NCI-H2107 (cell line): ENCODE measurements around the gene STRN3.
A peak's percentile ranks its signal among the peaks of the same experiment; 100 is the strongest.
"Not testable (repeated sequence)": the region's sequence is repeated elsewhere in the genome, so short reads cannot be mapped to it uniquely, and the experiment has no call there.

Experiments used
- DNase-seq: peaks from one replicate; lab custom pipeline; 2025; lab: John Stamatoyannopoulos, UW

STRN3 gene

DNA sequence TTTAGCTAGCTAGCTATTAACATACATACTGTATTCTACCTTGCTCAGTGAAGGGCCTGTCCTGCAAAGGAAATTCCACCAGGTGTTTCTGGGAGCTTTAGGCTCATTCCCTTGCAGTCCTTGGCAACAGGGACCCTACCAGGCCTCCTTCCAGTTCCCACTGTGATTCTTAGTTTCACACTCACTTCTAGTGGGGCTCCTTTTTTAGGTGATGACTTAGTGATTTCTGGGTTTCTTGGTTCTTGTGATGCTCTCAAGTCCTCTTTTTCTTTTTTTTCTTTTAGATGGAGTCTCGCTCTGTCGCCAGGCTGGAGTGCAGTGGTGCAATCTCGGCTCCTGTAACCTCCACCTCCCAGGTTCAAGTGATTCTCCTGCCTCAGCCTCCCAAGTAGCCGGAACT lies 10.4 kb upstream of the STRN3 start:
- no peak for DNase-seq

DNA sequence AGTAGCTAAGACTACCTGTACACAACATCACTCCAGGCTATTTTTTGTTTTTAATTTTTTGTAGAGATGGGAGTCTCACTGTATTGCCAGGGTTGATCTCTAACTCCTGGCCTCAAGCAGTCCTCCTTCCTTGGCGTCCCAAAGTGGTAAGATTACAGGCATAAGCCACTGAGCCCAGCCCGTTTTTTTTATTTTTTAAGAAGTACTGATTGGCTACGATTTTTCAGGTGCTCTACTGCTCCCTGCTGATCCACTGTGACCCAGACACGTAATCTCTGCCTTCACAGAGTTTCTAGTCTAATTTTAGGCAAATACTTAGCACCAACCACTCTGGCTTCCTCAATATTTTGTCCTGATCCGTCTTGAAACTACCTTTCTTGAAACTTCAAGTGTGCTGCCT lies 4.3 kb upstream of the STRN3 start:
- DNase-seq, result no peak

DNA sequence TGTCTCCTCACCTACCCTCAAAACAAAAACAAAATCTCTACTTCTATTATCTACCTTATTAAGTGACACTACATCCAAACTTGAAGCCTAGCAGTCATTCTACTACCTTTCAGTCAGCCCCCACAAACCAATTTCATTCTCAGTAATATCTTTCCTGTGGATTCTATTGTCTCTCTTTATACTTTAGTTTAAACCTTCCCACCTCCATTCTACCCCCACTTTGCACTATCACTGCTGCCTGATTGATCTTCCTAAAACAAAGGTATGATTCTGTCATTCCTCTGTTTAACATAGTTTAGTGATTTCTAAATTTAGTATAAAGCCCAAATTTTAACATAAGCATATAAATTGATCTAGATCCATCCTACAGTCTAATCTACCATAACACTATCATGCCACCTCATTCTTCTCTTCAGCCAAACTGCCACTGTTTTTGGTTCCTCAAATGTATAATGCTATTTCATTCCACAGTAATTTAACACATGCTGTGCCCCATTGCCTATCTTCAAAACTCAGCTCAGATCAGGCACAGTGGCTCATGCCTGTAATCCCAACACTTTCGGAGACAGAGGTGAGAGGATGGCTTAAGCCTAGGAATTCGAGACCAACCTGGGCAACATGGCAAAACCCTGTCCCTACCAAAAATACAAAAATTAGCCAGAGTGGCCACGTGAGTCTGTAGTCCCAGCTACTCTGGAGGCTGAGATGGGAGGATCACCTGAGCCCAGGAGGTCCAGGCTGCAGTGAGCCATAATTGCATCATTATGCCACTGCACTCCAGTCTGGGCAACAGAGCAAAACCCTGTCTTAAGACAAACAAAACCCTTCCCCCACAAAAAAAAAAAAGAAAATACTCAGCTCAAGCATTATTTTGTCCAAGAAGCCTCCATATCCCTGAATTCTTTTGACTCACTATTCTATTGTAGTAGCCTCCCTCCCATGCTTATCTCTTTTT lies 3.1 kb upstream of the STRN3 start:
- no peak for DNase-seq

DNA sequence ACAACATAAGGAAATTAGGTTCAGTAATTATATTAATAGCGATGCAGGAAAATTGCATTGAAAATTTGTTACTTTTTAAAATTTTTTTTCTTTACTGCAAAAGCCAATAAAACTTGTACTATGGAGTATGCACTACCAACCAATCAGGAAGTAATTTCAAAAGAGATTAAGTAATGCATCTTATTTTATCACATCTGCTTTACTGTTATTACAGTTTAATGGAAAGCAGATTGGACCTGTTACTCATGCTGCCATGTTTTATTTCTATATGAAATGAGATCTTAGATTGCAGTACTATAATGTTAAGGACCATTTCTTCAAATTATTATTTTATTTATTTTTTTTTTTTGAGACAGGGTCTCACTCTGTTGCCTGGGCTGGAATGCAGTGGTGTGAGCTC lies 1.7 kb upstream of the STRN3 start:
- no peak for DNase-seq

DNA sequence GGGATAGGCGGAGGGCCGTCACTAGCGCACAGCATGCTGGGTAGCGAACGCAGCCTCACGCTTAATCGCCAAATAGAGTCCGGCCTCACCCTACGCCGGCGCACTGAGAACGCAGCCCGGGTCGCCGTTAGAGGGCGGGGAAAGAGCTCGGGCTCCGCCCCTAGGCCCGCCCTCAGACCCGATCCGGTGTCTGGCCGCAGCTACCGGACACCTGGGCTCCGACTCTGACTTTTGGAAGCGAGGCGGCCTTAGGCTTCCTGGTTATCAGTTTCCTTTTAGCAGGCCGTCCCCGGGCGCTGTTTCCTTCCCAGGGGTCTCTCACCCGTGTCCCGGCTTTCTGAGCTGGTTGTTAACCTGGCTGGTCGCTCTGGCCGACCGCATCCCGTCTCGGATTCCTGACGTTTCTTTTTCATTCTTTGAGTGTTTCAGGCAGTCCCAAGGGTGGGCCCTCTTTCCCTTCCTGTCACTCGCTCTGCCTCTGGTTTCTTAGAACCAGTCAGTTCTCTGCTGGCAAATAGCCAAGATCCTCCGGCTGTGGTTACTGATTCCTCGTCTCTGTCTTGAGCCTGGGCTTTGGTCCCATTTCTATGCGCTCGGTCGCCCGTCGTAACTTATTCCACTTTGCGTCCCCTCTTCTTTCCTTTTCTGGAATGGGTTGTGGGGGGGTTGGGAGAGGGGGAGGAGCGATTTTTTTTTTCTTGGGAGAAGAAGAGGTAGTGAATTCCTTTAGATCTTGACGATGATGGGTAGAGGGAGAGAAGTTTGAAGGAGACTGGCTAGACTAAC lies 464 bp upstream of the STRN3 start:
- peak; percentile 97 for DNase-seq

DNA sequence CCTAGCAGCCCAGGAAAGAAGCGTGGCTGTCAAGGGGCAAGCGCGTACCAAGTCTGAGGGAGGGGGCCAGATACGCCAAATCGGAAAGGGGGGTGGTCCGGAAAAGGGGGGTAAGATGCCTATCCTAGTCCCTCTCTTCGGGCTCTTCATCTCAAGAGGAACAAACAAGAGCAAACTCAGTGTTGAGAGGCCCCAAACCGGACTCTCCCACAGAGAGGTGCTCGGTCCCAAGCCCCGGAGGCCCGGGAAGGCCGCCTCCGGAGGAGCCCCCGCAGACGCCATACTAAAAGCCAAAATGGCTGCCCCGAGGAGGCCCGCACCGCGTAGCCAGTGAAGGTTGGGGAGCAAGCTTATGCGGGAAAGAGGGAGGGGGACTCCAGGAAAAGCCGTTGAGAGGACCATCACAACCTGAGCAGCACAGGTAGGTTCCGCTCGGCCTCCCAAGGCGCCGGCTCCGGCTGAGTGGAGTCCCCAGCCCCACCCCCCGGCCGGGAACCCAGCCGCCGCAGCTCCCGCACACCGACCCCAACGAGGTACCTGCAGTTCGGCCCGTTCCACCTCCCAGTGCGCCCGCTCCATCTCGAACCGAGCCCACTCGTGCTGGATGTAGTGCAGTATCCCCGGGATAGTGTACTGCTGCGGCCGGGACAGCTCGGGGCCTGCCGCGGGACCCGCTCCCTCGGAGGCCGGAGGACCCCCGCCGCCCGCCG lies 657 bp downstream of the STRN3 start, which contains the start of gene AP4S1:
Gene AP4S1 (plus strand): TSS at position 283 of the 710 bp plus-strand sequence. CDS start 40,548 bp downstream, outside the sequence.
- DNase-seq, result peak; percentile 32

DNA sequence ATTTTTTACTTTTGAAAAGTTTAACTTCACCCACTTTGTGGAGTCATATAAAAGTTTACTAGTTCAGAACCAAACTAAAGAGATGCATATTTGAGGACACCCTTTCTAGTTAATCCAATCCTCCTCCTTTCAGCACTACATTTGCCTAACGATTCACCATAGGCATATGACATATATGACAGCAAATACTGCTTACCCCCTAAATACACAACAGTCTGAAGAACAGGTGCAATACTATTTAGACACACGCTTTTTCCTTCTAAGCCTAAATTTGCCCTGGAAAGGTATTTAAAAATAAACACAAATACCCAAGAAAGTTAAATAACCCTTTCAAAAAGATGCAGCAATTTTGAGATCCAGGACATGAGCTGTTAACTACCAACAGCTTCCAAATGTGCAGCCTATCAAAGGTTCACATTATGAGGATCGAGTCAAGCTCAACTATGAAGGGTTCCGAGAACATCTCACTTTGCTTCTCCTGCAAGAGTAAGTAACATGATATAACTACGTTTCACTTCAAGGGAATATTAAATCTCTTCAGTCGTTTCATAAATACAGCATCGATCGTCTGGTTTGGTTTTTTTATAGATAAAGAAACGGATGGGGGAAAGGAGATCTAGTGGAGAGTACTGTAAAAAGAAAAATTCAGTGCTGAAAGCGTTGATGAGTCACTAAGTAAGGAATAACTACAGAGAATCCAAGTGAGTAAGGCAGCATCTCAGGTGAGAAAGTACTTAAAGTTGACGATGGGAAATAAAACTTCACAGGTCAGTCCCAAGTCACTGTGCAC lies 1.4 kb downstream of the STRN3 start:
- DNase-seq, result no peak

DNA sequence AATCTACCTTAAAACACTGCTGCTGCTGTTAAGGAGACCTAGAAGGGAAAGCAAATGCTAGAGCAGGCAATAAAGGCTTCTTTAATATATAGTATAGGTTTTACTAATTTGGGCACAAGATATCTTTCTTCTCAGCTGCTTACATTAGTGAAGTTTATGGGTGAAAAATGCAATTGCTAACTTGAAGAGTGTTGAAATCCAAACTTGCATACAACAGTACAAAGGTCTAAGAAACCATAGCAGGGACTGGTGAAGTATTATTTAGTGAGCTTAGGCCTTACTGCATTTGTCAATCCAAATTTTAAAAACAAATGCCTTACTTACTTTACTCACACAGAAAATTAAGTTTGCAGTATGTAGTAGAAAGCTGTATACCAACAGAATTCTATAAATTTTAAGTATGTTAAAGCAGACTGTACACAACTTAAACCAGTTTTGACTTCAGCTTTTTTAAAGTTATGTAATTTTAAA lies 2.1 kb downstream of the STRN3 start:
- no peak for DNase-seq

DNA sequence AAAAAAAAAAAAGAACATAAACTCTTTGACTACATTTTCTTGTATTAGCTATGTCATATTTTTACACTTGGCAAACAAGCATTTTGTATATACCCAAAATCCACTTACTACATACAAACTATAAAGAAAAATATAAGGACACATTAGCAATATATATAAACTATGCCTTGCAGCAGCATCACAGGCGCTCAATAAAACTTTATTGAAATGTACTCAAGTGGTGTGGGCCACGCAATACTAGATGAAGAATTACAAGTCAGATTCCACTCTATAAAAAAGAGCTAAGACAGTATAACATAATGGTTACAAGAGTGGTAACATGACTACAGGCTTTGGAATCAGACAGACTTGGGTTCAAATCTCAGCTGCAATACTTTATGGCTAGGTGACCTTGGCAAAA lies 3.8 kb downstream of the STRN3 start:
- no peak for DNase-seq

DNA sequence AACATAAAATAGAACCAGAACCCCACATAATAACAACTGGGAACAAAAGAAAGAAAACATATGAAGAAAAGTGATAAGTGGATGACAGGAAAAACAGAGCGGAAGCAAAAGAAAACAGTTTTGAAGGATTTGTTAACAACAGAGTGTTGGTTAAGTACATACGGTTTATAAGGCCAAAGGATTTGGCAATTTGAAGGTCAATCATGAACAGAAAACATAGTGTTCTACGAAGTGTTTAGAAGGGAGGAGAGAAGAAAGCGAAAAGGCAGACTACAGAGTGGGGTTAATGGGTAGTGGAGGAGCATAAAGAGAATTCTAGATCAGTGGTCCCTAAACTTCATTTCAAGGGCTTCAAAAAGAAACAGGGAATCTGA lies 4.6 kb downstream of the STRN3 start:
- DNase-seq, result no peak

DNA sequence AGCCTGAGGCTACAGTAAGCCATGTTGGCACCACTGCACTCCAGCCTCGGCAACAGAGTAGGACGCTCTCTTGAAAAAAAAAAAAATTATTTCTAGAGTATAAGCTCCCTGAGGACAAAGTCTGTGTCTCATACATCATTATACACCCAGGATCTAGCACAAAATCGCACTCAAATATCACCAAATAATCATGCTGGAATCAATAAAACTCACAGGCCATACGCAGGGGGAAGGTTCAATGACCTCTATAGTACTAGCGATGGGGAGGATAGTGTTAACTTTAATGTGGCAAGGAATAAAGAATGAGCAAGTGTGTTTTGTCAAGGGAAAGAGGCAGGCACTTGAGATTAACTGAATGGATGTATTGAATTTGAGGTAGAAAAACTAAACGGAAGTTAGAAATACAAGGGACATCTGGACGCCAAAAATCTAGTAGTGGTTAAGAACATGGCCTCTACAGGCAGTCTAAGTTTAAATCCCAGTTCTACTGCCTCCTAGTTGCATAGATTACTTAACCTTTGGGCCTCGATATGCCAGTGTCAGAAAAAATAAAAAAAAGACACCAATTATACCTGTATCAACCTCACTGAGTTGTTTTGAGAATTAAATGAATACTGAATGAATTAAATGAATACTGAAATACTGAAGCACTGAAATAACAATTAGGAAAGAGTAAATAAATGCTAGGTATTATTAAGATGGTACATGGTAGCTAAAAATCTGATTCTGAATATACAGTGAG lies 5.2 kb downstream of the STRN3 start:
- no peak for DNase-seq

DNA sequence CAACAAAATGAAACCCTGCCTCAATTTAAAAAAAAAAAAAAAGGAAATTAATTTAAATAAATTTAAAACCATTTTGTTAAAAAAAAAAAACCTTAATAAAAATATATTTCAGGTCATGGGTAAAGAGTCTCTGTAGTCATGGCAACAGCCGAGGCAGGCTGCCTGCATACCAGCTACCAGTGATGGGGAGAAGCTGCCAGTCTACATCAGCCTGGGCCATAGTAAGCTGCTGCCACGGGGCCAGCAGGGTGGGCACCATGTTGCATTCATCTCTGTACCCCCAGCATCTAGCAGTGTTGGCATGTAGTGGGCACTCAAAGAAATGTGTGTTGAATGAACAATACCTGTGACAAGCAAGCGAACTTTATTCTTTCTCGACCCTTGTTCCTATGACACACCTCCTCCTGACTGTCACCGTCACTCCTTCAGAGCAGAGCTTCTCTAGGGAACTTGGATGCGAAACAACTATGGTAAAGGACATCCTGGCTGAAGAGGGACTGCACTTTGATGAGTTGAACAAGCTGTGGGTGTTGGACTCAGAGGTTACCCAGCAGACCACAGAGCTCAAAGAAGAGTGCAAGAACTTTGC lies 8.0 kb downstream of the STRN3 start:
- DNase-seq, result no peak

DNA sequence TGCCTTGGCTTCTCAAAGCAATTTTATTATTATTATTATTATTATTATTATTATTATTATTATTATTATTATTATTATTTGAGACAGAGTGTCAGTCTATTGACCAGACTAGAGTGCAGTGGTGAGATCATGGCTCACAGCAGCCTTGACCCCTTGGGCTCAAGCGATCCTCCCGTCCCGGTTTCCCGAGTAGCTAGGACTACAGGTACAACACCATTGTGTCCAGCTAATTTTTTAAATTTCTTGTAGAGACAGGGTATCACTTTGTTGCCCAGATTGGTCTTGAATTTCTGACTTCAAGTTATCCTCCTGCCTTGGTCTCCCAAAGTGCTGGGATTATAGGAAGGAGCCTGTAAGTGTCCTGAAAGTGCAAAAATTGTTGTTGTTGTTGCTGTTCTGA lies 12.3 kb downstream of the STRN3 start:
- no peak for DNase-seq

DNA sequence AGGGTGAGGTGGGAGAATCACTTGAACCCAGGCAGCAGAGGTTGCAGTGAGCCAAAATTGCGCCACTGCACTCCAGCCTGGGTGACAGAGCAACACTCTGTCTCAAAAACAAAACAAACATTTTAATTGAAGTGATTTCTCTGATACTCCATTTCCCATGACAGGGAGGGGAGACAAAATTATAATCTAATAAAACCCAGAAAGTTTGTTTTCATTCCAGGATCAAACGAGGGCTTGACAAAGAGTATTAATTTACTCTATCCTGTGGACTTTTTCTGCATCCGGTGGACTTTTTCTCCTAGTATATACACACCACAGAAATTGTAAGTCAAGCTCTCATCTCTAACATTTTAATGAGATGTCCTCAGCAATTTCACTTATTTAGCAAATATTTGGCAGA lies 15.2 kb downstream of the STRN3 start:
- DNase-seq, result no peak

DNA sequence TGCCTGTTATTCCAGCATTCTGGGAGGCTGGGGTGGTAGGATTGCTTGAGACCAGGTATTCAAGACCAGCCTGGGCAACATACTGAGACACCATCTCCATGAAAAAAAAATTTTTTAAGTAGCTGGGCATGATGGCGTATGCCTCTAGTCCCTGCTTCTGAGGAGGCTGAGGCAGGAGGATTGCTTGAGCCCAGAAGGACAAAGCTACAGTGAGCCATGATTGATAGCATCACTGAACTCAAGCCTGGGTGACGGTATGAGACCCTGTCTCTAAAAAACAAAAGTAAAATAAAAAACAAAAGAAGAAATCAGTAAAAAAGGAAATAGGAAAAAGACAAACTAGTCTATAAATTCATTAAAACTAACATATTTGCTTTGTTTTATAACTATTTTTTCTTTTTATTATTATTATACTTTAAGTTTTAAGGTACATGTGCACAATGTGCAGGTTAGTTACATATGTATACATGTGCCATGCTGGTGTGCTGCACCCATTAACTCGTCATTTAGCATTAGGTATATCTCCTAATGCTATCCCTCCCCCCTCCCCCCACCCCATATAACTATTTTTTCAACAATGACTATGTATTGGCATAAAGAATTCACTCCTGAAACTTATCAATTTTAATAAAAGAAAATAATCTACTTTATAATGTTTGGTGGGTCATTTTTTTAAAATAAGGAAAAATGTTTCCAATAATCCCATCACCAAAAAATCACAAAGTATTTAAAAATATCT lies 16.2 kb downstream of the STRN3 start:
- DNase-seq, result no peak

DNA sequence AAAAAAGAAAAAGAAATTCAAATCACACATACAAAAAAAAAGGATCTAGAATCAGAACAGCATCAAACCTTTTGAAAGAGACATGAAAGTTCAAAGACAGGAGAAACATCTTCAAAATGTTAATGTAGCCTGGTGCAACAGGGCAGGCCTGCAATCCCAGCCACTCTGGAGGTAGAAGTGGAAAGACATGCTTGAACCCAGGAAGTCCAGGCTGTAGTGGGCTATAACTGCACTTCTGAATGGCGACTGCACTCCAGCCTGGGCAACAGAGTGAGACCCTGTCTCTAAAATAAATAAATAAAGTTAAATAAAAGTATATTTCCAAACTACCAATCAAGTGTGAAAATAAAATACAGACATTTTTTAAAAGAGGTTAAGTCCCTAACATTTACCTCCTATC lies 19.5 kb downstream of the STRN3 start:
- DNase-seq, result no peak

DNA sequence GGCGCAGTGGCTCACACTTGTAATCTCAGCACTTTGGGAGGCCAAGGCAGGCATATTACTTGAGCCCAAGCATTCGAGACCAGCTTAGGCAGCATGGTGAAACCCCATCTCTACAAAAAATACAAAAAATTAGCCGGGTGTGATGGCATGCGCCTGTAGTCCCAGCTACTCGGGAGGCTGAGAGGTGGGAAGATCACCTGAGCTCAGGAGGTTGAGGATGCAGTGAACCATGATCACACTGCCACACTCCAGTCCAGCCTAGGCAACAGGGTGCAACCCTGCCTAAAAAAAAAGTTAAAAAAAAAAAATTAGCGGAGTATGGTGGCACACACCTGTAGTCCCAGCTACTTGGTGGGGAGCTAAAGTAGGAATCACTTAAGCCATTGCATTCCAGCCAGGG lies 22.2 kb downstream of the STRN3 start:
- DNase-seq, result not testable (repeated sequence)

DNA sequence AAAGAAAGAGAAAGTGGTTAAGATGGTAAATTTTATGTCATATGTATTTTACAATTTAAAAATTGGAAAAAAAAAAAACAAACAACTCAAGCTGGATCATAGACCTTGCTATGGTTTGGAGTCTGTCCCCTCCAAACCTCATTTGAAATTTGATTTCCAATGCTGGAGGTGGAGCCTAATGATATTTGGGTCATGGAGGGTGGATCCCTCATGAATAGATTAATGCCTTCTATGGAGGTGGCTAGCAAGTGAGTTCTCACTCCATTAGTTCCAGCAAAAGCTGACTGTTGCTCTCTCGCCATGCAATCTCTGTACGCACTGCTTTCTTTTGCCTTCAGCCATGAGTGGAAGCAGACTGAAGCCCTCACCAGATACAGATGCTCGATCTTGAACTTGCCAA lies 22.9 kb downstream of the STRN3 start:
- no peak for DNase-seq

DNA sequence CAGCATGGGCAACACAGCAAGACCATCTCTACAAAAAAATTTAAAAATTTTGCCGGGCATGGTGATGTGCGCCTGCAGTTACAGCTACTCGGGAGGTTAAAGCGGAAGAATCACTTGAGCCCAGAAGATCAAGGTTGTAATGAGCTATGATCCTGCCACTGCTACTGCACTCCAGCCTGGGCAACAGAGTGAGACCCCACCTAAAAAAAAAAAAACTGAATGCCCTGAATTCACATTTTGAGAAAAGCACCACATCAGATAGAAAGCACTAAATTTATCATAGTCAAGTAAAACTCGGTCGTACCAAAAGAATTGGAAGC lies 24.9 kb downstream of the STRN3 start:
- no peak for DNase-seq
